Measurements from ENCODE around the gene HAPLN3.

GRCh38 chr15:88912500-88912921 lies 17.2 kb upstream of the HAPLN3 start:
- TF ChIP-seq EP300 (IDR thresholded peaks at IDR 0.05; ENCODE audit: borderline replicate concordance in 1 of 2, low read depth in 1 of 2, low read length in 1 of 2), result no peak
- no peak for TF ChIP-seq RCOR1 (IDR thresholded peaks at IDR 0.05; ENCODE audit: low read length)
- TF ChIP-seq CTCF (IDR thresholded peaks at IDR 0.05), result no peak
- TF ChIP-seq MAX (IDR thresholded peaks at IDR 0.05; ENCODE audit: low read depth), result no peak
- TF ChIP-seq SIN3A (IDR thresholded peaks at IDR 0.05; ENCODE audit: borderline replicate concordance, low read depth, low read length), result no peak
- TF ChIP-seq POLR2AphosphoS5 (IDR thresholded peaks at IDR 0.05; ENCODE audit: low read depth, low read length), result no peak

Data from SK-N-SH (cell line).